CD4-positive, alpha-beta T cell treated with Interleukin-12 subunit alpha and Interleukin-12 subunit beta, for 1 hour (primary cell): Measurements from ENCODE around the gene MINPP1.
"Not testable (repeated sequence)": the region's sequence is repeated elsewhere in the genome, so short reads cannot be mapped to it uniquely, and the experiment has no call there.

ENCODE experiments used
- DNase-seq: peaks from one replicate; pipeline ENCODE4 v3.0.0-alpha.2; 2020

The MINPP1 gene

DNA sequence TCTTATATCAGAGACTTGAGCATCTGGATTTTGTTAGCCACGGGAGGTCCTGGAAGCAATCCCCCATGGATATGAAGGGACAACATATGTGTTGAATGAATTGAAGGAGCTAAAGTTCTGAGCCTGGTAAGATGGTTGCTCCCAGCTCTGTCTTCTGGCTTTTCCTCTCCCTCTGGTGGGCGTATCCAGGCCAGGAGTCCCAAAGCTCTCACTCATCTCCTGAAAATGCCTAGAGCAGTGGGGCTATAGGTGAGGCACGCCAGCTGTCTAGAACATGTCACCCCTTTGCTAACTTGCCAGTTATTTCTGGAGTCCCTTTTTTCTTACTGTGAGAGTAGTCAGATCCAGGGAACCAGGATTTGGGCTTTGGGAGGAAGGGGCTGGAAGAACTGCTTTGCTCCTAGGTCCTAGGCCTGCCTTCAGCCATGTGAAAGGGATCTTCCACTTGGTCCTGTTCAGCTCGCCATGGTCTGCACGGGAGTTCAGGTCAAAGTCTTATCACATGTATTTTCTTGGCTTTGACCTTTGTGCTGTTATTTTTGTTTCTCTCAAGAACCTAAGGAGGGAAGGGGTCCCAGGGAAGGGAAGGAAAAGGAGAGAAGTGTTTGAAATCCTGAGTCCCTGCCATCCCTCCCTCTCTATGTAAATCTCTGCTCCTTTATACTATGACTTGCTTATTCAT, 73.6 kb downstream of the MINPP1 start:
- DNase-seq, result no peak

DNA sequence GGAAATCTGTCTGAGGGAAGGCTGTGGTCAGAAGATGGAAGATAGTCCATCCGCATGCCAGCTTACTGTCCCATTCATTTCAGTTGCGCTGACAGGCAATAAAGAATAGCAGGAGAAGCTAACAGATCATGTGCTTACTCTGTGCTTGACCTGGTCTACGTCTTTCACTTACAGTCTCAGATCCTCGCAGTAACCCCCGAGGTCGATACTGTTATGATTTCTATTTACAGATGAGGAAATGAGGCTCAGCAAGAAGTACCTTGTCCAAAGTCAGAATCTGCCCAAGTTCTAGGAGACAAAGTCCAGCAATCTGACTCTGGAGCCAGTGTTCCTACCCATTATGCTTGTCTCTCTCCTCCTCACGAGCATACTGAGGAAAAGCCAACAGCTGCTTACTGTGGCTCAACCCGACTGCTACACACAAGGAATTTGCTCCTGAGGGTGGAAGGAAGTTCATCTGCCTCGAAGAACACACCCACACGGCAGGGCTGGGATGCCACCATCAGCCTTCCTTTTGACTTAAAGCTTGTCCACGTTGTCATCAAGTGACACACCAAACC, 74.2 kb downstream of the MINPP1 start:
- DNase-seq, result no peak

DNA sequence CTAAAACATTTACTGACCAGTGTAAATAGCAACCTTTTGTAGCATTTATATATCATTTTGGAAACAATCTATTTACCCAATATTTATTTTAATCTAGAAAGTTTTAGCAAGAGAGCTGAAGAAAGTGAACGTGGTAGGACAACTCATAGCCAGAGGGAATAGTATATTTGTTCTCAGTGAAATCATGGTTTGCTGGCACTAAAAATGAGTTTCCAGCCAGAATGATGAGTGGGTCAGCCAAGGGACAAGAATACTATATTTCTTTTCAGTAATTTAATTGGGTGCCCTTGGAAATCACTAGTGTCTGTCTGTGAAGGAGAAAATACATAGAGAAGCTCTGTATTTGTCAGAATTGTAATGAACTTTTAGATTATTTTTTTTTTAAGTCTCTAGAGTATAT, 74.9 kb downstream of the MINPP1 start:
- no peak for DNase-seq

DNA sequence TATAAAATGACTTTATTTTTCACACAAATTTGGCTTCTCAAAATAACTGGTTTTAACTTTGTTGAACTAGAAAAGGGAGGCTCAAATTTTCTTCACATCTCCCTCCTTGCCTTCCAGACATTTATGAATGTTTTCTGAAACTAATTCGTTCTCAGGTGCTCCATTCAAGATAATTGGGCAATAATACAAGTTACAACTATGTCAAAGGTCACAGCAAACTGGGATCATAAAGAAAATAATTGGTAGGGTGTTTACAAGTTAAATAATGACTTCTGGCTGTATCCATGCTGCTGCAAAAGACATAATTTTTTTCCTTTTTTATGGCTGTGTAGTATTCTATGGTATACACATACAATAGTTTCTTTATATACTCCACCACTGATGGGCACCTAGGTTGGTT, 75.3 kb downstream of the MINPP1 start:
- no peak for DNase-seq

DNA sequence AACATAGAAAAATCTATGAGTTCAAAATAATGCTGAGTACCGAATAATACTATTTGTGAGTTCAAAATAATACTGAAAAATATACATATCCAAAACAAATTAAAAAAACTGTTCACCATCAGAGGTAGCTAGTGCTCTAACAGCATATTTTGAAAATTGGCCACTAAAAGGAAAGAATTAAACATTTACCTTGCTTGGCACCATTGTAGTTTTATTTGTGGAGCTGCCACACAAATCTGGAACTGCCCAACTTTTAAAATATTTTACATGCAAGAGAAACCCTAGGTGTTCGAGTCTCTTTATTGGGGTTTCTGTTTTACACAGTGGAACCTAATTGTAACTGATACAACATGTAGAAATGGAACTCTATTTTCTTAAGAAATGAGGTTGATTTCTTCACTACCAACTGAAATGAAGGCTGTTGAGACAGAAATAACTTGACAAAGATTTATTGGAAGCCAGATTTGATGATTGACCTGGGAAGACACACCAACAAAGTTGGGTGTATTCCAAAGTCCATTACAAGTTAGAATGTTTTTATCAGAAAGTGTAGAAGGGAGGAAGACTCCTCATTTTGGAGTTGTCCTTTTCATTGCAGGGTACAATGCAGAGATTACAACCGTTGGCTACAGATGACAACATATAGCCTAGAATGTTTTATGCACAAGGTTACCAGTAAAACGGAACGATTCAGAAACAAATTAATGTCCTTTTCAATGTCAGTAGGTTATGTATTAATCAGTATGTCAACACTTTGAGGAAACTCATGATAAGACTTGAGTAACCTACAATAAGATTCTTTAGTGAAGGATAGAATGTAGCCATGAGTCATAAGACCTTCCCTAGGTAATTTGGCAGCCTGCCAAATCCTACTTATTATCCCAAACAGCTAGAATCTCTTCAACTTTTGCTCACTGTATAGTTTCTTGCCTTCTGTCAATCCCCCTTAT, 81.1 kb downstream of the MINPP1 start:
- no peak for DNase-seq

DNA sequence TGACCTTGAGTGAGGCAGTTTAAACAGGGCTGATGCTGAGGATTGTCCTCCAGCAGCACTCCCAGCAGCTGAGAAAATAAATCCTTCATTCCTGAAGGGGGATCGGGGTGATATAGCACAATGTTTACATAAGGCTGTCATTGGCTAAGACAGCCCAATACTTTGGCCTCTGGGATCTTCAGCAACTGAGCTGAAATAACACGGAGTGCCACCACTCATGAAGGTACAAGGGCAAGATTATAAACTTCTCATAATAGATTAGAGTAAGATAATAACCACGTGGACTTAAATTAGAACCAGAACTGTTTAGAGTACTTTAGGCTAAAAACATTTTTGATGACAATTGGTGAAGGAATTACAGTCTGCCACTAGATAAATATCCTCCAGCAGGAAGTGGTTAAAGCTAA, 85.0 kb downstream of the MINPP1 start:
- no peak for DNase-seq

DNA sequence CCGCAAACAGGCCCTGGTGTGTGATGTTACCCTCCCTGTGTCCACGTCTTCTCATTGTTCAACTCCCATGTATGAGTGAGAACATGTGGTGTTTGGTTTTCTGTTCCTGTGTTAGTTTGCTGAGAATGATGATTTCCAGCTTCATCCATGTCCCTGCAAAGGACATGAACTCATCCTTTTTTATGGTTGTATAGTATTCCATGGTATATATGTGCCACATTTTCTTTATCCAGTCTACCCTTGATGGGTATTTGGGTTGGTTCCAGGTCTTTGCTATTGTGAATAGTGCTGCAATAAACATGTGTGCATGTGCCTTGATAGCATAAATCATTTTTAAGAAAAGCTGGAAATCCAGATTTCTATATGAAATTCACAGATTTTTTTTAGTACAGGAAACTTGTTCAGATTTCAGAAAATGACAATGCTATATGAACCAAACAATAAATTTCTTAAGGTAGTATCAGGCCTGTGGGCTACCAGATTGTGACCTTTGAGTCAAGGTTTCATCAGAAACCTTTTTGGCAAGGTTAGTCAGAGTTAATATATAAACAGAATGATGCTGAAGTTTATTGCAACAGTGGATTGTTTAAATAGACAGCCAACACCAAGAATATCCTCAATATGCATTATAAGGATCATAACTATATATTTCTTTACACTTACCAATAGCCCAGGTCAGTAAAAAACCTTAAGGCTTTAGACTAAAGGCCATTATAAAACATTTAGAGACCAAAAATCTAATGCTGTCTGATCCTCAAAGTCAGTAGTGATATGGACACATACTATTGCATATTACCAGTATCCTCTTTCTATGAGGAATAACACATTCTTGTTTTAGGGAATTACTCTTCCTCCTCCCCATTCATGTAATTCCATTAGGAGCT, 86.3 kb downstream of the MINPP1 start:
- DNase-seq, result no peak

DNA sequence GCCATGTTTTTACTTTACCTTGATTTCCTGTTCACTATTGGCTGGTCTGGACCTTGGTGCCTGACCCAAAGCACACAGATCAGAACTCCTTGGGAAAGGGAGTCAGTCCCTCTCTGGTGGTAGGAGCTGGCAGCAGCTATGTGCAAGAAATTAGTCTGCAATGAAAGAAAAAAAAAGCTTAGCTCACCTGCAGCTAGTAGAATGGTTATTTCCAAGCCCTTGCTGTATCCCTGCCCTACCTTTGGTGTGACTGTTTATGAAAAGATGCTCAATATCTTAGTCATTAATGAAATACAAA, 86.8 kb downstream of the MINPP1 start:
- no peak for DNase-seq

DNA sequence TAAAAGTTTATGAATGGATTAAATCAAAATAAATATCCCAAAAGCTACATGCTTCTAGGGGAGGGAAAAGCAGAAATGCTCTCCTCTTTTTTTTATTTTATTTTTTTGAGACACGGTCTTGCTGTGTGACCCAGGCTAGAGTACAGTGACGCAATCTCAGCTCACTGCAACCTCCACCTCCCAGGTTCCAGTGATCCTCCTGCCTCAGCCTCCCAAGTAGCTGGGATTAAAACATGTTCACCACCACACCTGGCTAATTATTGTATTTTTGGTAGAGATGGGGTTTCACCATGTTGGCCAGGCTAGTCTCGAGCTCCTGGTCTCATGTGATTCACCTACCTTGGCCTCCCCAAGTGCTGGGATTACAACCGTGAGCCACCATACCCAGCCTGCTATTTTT, 88.2 kb downstream of the MINPP1 start:
- DNase-seq, result not testable (repeated sequence)

DNA sequence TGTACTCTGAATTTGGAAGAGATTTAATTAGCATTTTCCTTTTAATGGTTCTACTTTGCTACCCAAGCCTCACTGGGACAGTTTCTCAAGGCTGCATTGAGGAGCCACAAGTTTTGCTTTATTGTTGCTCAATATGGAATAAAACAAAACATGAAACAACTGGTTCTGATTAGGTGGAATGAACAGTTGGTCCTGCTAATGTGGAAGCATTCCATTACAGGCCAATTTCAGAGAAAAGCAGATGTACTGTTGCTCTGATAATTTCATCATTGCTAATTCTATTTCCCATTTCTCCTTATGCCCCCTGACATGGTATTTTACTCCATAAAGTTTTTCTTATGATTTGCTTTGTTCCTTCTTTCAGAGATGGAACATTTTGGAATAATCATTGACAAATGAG, 89.0 kb downstream of the MINPP1 start:
- no peak for DNase-seq

DNA sequence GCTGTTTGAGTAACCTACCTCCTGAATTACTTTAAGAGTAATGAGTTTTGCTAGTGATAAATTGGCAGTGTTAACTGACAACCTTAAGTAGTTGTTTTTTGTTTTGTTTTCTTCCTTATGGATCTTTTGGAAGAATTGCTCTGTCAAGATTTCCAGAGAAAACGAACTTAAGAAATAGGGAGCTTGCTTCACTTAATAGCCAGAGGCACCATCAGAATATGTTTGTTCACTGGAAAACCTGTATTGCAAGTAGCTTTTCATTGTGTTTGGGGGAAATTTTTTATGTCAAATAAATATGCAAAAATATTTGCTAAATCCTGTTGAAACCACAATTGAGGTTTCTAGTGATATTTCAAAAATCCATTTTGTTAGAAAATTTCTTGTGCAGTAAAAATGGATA, 89.5 kb downstream of the MINPP1 start:
- no peak for DNase-seq

DNA sequence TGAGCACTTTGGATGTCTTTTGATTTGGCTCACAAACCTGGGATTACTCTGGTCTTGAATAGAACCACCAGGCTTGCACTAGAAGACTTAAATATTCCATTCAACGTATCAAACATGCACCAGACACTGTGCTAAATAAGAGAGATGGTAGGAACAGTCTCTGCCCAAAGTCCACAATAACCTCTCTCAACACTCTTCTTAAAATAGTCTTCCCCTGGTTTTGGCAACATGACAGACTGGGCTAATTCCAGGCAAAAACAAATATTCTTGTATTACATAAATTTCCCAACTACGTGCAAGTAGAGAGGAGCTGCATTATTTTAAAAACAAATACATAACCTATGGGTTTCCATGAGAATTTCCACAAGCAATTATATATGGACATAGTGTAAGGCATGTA, 90.2 kb downstream of the MINPP1 start:
- no peak for DNase-seq

DNA sequence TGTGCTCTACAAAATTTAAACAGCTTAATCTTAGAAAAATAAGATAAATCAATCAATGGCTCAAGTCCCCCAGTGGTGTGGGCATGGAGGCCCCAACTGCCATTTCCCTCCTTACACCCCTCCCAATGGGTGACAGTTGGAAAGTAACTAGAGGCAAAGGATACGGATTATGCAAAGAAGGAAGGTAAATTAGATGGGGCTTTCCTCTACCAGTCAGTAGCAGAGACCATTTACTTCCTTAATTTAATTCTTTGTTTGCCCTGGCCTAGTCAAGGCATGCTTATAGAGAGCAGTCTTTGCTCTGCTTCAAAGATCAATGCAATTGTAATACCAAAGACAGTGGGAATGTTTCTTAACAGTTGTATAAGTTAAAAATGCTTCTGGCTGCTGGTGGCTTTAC, 91.7 kb downstream of the MINPP1 start:
- no peak for DNase-seq

DNA sequence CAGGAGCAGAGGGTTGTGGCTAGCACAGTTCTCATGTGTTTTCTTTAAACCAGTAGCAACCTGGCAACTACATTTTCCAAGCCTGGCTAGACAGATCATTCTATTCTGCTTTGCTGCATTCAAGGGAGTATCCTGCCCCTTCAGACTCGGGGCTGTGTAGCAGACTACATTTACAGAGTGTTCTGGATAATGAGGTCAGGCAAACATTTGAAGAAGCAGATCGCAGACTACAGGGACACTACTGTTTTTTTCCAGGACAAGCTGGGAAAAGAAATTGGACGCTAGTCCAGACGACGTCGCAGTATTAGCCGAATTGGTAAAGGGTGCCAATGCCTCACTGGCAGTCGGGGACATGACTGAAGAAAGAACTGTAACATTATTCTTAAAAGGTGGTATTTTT, 94.0 kb downstream of the MINPP1 start:
- no peak for DNase-seq

DNA sequence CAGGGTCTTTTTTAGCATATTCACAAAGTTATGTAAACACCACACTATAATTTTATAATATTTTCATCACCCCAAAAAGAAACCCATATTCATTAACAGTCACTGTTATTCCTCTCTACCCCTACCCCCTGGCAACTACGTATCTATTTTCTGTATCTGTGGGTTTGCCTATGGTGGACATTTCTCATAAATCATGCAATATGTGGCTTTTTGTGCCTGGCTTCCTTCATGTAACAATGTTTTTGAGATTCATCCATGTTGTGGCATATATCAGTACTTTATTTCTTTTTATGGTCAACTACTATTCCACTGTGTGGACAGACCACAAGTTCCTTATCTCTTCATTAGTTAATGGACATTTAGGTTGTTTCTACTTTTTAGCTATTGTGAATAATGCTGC, 95.9 kb downstream of the MINPP1 start:
- no peak for DNase-seq
